HS-5 (cell line): ENCODE data around the gene TICAM1.
A peak's percentile ranks its signal among the peaks of the same experiment; 100 is the strongest.
"Not testable (repeated sequence)": the region's sequence is repeated elsewhere in the genome, so short reads cannot be mapped to it uniquely, and the experiment has no call there.

Experiments
- DNase-seq: peaks from one replicate; pipeline ENCODE4 v3.0.0-alpha.2; 2012; ENCODE audit warnings: low read depth

Gene TICAM1

DNA sequence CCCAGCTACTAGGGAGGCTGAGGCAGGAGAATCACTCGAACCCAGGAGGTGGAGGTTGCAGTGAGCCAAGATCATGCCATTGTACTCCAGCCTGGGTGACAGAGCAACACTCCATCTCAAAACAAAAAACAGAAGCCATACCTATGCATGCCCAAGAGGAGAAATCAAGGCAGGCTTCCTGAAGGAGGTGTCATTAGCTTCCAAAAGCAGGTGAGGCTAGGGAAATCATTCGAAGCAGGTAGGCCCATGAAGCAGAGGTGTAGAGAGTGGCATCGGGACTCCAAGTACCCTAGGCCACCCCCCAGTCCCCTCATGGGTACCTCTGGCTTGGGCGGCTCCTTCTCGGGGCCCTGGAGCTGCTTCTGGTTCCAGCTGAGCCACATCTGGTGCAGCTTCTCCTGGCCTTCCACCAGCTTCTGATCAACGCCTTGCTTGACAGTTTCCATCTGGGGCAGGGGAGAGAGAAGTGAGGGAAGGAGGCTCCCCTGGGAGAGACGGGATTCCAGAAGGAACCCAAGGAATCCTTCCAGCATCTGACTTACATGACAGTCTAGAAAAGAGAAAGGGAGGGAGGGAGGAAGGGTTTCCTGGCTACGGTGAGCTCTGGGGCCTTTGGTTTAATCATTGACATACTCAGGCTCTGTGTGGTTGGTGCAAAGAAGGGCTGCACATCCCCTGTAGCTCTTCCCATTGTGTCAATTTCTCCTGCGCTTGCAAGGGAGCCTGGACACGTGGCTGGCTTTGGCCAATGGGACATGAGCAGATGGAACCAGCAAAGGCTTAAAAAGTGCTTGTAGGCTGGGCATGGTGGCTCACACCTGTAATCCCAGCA is 13.1 kb upstream of the TICAM1 start:
- DNase-seq: no peak

DNA sequence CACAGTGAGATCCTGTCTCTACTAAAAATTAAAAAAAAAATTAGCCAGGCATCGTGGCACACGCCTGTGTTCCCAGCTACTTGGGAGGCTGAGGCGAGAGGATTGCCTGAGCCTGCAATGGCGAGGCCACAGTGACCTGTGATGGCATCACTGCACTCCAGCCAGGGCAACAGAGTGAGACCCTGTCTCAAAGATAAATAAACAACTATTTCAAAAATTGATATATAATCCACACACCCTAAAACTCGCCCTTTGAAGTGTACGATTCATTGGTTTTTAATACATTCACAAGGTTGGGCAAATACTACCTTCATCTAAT is 12.1 kb upstream of the TICAM1 start:
- no peak for DNase-seq

DNA sequence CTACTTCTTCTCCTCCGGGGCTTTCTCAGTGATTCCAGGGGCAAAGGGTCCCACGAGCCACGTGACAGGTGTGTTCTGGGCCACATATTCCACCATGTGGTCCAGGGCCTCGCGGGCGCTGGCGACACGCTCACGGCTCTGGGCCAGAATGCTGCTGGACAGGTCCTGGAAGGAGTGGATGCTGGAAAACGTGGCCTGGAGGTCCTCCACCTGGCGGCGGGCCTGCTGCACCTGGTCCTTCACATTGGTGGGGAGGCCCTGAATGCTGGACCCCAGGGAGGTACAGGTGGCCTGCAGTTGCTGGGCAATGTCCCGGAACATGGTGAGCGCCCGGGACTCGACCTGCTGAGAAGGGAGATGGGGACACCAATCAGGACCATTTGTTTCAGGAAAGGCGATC is 7.7 kb upstream of the TICAM1 start:
- DNase-seq: no peak

DNA sequence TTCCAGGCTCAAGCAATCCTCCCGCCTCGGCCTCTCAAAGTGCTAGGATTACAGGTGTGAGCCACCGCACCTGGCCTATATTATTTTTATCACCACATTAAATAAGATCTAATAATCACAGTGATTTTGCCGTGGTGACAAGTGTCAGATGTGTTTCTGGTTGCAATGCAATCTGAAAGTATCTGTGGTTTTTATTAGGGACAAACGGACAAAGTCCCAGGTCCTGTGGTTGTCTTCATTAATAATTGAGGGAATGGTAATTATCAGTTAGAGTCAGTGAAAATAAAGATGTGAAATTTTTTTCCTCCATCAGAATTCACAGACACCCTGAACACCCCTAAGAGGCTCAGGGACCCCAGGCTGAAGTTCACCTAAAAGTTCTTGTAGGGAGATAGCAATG is 1.3 kb upstream of the TICAM1 start:
- DNase-seq: no peak

DNA sequence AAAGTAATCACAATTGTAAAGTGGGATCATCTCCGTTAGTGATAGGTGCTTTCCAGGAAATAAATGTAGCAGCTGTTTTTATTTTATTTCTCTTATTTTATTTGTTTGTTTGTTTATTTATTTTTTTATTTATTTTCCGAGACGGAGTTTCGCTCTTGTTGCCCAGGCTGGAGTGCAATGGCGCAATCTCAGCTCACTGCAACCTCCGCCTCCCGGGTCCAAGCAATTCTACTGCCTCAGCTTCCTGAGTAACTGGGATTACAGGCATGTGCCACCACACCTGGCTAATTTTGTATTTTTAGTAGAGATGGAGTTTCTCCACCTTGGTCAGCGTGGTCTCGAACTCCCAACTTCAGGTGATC is 448 bp upstream of the TICAM1 start:
- DNase-seq: not testable (repeated sequence)

DNA sequence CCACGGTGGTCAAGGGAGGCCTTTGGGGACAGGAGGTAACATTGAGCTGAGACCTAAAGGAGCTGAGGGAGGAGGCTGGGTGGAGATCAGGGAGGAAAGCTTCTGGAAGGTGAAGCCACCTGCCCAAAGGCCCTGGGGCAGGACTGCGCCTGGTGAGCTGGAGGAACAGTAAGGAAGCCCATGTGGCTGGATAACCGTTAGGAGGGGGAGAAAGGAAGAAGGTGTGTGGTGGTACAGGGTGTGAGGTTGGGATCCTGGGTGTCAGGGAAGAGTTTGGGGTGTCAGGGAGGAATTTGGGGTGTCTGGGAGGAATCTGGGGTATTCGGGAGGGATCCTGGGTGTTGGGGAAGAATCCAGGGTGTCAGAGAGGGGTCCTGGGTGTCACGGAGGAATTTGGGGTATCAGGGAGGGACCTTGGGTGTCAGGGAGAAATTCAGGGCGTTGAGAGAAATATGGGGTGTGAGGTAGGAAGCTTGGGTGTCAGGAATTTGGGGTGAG is 695 bp downstream of the TICAM1 start:
- DNase-seq: no peak

DNA sequence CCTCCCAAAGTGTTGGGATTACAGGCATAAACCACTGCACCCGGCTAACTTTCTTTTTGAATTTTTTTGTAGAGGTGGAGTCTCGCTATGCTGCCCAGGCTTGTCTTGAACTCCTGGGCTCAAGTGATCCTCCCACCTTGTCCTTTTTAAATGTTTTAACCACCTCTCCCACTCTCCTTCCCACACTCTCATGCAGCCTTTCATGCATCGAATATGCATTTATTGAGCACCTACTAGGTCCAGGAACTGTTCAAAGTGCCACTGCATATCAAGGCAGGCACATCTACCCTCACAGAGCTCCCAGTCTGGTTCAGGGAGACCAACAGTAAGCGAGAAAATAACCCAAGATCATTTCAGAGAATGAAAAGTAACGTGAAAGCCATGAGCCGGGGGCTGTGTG is 1.2 kb downstream of the TICAM1 start:
- DNase-seq: no peak

DNA sequence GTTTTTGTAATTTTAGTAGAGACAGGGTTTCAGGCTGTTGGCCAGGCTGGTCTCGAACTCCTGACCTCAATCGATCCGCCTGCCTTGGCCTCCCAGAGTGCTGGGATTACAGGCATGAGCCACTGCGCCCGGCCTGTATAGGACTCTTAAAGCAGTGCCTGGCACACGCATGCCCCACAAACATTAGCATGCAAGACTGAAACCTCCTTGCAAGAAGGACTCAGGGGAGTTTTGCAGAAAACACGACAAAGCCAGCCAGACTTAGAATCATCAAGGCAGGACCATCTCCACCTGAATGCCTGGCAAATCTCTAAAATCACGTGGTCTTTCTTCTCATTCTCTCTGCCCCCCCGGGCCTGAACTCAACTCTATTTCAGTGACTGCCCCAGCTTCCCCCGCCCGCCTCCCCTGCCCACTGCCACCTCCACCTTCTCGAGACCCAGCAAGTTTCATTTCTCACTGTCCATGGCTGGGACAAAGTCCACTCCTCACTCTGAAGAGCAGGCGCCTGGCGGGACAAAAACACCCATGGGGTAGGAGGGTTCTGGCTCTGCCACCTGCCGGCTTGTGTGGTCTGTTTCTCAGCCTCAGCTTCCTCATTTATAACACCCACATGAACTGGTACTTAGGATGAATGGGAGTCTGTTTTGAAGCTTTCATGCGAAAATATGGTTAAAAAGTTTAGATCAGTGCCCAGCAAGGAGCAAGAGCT is 2.4 kb downstream of the TICAM1 start:
- no peak for DNase-seq

DNA sequence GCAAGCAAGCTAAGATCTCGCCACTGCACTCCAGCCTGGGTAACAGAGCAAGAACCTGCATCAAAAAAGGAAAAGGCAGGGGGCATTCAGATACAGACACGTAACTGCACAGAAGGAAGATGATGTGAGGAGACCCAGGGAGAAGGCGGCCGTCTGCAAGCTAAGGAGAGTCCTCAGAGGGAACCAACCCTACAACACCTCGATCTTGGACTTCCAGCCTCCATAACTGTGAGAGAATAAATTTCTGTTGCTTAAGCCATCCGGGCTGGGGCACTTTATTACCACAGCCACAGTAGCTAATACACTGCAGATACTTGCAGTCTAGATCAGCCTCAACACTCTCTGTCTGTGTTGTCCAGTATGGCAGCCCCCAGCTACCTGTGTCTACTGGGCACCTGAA is 7.9 kb downstream of the TICAM1 start:
- DNase-seq: no peak

DNA sequence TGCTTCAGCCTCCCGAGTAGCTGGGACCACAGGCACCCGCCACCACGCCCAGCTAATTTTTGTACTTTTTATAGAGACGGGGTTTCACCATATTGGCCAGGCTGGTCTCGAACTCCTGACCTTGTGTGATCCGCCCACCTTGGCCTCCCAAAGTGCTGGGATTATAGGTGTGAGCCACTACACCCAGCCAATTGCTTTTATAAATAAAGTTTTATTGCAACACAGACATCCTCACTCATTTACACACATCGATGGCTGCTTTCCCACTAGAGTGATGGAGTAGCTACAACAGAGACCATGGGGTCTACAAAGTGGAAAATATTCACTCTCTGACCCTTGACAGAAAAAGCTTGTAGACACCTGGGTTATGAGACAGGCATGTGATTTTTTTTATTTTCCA is 9.2 kb downstream of the TICAM1 start:
- DNase-seq: not testable (repeated sequence)

DNA sequence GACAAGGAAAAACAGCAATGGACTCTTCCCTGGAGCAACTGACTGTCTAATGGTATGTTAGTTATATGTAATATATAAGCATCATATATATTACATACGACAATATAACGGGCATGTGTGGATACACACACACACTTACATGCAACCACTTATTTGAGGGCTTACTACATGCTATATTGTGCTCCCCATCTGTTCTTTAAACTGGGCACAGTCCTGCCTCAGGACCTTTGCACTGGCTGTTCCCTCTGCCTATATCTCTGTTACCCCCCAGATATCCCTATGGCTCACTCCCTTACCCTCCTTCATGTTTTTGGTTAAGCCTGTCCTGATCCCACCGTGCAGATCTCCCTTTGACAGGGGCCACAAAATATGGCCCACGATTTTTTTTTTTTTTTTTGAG is 10.2 kb downstream of the TICAM1 start:
- no peak for DNase-seq

DNA sequence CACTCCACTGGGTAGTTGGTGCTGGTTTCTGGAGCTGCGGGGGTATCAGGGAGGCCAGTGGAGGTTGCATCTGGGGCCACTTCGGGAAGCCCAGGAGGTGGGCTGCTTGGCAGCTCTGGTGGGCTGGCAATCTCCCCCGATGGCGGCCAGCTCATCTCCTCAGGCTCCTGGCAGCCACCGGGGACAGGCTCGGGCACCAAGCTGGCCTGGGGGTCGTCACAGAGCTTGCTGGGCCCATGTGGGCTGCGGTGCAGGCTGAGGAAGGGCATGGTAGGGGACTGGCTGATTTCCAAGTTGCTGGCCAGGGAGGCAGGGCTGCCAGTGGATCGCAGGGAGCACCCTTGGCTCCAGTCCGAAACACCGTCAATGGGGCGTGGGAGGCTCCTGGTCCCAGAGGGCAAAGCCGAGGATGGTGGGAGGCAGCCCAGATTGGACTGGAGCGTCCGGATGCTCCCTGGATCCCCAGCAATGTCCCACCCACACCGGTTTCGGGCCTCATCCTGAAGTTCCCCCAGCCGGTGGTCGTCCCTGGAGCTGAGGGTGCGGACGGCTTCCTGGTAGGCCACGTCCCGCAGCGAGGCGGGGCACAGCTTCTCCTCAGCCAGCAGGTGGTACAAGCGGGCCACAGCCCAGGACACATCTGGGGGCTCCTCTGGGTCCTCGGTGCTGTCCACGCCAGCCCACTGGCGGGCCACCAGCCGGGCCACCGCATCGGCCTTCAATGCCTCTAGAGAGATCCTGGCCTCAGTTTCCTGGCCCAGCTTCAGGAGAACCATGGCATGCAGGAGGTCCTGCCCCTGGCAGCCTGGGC is 13.8 kb downstream of the TICAM1 start:
- DNase-seq: no peak

DNA sequence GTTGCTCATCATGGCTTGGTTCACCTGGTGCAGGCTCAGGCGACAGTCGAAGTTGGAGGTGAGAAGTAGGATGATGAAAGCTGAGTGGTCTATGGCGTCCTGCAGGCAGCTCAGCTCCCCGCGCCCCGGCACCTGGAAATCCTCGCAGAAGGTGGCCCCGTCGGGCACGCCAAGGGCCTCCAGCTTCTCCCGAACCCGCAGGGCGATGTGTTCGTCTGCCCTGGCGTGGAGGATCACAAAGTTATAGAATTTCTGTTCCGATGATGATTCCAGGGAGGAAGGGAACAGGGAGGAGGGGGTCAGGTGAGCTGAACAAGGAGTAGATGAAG is 14.6 kb downstream of the TICAM1 start:
- no peak for DNase-seq

DNA sequence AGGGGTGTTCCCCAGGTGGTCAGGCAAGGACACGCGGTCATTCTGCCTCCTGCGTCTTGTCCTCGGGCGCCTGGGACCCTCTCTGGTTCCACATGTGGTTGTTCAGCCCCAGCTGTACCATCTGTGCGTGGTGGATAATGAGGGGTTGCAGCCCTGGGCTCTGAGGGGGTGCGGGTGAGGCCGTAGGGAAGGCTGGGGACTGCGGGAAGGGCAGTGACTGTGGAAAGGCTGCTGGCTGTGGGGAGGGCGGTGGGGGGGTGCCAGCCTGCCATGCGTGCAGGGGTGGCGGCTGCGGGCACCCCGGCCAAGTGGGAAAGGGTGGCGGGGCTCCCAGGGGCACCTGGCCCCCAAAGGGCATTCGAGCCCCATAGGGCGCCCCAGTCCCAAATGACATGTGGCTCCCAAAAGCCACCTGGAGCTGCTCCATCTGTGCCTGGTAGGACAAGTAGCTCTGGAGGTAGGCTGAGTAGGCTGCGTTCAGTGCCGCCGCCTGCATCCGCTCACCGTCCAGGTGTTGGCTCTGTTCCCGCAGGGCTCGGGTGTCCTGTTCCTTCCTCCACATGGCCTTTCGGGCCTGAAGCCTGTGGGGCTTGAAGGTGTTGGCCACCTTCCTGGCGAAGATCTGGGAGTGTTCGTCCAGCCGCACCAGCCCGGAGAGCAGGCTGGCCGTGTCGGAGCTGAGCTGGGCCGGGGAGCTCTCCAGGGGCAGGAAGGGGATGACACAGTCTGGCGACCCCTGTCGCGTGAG is 15.1 kb downstream of the TICAM1 start:
- DNase-seq: no peak

DNA sequence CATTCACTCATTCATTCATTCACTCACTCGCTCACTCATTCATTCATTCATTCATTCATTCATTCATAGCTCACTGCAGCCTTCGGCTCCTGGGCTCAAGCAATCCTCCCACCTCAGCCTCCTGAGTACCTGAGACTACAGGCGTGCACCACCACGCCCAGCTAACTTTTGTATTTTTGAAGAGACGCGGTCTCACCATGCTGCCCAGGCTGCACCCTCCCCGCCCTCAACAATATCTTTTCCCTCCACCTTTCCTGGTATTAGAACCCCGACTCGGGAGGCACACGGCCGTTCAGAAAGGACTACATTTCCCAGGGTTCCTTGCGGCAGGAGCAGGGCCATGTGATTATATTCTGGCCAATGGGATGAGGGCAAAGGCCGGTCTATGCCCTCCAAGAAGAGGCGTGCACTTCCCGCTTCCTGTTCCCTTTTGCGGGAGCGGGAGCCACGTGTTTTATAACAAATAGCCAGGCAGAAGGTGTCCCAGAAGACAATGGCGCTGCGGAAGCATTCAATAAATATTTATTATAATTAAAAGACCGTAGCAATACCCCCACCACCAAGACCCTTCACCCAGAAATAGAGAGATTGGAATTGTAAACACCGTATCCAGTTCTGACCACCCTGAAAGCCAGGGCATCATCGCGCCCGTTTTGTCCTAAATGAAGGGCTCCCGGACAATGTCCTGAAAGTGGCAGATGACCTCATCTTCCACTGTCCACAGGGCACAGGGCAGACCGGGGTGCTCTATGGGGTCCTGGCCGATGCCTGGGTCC is 15.9 kb downstream of the TICAM1 start:
- peak; percentile 81 for DNase-seq

DNA sequence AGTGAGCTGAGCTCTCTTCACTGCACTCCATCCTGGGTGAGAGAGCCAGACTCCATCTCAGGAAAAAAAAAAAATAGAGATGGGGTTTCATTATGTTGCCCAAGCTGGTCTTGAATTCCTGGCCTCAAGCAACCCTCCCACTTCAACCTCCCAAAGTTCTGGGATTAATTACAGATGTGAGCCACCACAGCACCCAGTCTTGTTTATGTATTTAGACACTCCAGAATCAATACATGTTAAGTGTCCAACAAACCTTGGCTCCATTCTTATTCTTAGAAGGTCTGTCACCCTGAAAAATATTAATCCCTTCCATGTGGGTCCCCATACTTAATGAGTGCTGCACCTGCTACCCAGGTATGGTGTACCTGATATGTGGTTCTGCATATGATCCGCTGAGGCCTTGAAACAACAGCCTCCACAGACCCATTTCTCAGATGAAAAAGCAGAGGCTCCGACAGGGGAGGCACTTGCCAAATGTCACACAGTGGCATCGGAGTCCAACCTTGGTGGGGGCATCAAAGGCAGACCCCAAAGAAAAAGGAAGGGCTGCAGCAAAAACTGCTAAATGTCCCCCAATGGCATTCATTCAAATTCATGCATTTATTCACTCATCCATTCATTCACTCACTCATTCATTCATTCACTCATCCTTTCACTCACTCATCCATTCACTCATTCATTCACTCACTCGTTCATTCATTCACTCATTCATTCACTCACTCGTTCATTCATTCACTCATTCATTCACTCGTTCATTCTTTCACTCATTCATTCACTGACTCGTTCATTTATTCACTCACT is 16.7 kb downstream of the TICAM1 start:
- peak; percentile 68 for DNase-seq

DNA sequence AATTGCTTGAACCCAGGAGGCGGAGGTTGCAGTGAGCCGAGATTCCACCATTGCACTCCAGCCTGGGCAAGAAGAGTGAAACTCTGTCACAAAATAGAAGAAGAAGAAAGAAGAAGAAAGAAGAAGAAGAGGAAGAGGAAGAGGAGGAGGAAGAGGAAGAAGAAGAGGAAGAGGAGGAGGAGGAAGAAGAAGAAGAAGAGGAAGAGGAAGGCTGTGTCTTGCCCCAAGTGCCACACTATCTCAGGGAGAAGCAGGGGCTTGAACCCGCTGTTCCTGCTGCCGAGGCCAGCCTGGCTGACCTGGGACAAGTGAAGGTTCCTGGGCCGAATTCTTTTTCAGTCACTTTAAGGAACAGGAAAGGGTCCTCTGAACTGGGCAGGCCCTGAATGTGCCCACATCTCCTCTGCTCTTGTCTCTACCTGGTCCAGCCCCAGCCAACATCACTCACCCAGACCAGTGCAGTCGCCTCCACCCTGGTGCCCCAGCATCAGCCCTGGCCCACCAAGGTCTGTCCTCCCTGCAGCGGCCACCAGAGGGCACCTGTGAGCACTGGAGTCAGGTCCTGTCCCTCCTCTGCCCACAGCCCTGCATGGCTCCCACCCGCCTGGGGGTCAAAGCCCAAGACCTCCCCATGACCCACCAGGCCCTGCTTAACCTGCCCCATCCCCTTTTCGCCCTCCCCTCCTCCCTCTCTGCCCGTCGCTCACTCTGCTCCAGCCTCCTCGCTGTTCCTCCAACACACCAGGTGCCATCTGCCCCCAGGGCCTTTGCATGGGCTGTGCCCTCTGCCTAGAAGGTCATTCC is 20.0 kb downstream of the TICAM1 start:
- no peak for DNase-seq

DNA sequence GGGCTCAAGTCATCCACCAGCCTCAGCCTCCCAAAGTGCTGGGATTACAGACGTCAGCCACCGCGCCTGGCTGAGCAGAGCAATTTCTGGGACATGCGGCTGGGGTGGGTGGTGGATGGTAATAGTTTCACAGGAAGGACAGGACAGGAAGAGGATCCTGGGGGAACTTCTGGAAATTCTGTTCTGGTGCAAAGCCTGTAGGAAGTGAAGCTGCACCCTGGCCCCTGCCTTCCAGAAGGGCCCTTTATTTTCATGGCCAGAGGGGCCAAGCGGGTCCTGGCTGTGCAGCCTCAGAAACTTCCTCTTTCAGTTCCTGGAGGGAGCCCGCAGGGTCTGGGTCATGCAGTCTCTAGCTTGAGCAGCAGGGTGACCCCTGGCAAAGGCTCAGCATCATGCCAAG is 24.3 kb downstream of the TICAM1 start:
- no peak for DNase-seq

DNA sequence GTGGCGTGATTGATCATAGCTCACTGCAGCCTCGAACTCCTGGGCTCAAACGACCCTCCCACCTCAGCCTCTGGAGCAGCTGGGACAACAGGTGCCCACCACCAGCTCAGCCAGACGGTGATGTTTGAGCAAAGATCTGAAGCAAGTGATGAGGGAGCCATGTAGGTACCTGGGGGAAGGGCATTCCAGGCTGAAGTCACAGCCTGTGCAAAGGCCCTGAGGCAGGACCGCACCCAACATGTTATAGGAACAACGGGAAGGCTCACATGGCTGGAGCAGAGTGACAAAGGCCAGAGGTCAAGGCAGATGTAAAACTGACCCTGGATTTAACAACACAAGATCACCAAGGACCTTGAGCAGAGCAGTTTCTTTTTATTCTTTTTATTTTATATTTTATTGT is 25.1 kb downstream of the TICAM1 start:
- DNase-seq: no peak

DNA sequence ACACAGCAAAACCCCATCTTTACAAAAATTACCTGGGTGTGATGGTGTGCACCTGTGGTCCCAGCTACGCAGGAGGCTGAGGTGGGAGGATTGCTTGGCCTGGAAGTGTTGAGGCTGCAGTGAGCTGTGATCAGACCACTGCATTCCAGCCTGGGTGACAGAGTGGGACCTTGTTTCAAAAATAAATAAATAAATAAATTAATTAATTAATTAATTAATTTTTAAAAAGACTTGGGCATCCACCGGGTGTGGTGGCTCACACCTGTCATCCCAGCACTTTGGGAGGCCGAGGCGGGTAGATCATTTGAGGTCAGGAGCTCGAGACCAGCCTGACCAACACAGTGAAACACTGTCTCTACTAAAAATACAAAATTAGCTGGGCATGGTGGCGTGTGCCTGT is 26.4 kb downstream of the TICAM1 start:
- DNase-seq: not testable (repeated sequence)
